GM18867 (cell line): ENCODE measurements around the gene NCKIPSD.

Experiments used
- ATAC-seq: cut with Tn5 transposase; IDR thresholded peaks from one replicate; pipeline ENCODE4 v1.9.1; 2021; ENCODE audit warnings: mild to moderate bottlenecking, moderate library complexity; ENCODE audit not compliant: unreplicated experiment

Gene NCKIPSD

DNA sequence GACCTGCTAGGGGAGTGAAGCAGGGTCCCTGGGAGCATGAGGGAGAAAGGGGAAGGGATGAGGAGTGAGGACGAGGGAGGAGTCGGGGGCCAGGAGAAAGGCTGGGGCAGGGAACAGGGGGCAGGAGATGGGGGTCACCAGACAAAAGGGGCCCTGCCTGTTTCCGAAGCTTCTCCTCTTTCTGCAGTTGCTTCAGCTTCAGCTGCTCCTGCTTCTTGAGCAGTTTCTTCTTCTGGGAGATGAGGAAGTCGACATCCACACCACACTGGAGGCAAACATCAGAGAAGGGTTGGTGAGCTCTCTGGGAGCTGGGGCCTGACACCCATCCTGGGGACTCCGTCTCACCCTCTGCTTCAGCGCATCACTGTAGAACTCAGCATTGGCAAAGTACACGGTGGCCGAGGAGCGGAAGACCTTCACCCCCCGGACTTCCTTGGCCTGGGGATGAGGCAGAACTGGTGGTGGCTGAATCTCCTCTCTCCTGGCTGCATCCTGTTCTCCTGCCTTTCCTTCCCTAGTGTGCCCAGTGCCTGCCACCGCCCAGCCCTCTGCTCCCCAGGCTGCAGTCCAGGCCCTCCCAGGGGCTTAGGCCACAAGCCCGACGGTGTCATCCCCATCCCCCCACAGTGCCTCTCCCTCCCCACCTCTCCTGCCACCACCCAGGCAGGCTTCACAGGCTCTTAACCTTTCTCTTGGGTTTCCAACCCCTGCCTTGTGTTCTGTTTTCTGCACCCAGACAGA lies 57.3 kb downstream of the NCKIPSD start:
- no peak for ATAC-seq

DNA sequence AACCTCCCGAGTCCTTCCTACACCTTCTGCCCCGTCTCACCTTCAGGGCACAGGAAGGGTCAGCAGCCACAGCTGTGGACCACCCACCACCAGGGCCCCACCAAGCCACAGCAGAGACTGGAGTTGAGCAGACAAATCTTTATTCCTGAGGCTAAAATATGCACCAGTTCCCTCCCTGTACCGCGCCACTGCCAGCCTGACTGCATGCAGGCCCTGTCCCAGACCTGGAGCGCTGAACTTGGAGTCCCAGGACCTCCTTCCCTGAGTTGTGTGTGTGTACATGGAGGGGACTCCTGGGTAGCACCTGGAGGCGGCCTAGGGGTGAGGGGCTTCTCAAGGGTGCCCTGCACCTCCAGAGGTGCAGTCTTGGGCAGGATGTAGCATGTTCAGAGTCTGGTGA lies 60.1 kb downstream of the NCKIPSD start:
- no peak for ATAC-seq

DNA sequence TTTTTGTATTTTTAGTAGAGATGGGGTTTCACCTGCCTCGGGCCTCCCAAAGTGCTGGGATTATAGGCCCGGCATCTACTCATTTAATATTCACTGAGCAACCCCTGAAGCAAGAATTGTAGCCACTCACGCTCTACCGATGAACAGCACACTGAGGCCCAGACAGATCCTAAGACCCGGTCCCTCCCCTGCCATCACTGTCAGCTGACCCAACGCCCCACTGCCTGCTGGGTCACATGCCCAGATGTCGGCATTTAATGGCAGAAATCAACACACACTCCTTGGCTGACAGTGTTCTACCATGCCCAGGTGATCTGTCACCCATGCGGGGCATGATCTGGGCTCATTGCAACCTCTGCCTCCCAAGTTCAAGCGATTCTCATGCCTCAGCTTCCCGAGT lies 60.9 kb downstream of the NCKIPSD start:
- no peak for ATAC-seq

GRCh38 chr3:48623851-48624547 lies 61.7 kb downstream of the NCKIPSD start:
- no peak for ATAC-seq
